ENCODE measurements around the gene CTSO. TPM values are rescaled to one million over a fixed set of nuclear protein-coding genes. Genes with fewer than 3 reads are reported as not detected.

CTSO gene
- polyA plus RNA-seq, 1 donor (not counting 4 experiments of a cell fraction or from before 2014, with no cell fraction given), result 3.3 TPM

- no peak for TF ChIP-seq EZH2 (IDR thresholded peaks at IDR 0.05; ENCODE audit: low read length)
- no peak for TF ChIP-seq CTCF (optimal IDR thresholded peaks at IDR 0.05 in 1 of 3, IDR thresholded peaks at IDR 0.05 in 1 of 3, conservative IDR thresholded peaks at IDR 0.05 in 1 of 3; ENCODE audit: extremely low read depth in 1 of 3, insufficient read depth in 2 of 3, low read length in 3 of 3)
- Histone ChIP-seq H3K9me1 (ENCODE audit: control insufficient read depth, extremely low read depth, insufficient read depth, low read length) (no peaks in the 10 kb centered on the region), H3K4me3 (ENCODE audit: control insufficient read depth in 2 of 3, extremely low read depth in 1 of 3, insufficient read depth in 2 of 3, low read depth in 1 of 3, low read length in 3 of 3) (no peak overlapping the region), H3K9ac (ENCODE audit: control insufficient read depth, extremely low read depth, insufficient read depth, low read length) (no peak overlapping the region), H4K20me1 (ENCODE audit: control insufficient read depth, extremely low read depth, insufficient read depth, low read length) (no peaks in the 10 kb centered on the region), H3K4me2 (ENCODE audit: control insufficient read depth, extremely low read depth, insufficient read depth, low read depth, low read length) (no peak overlapping the region), H3K36me3 (ENCODE audit: control insufficient read depth in 2 of 2, extremely low read depth in 1 of 2, insufficient read depth in 2 of 2, low read length in 2 of 2) (no peaks in the 10 kb centered on the region), H3K4me1 (ENCODE audit: control insufficient read depth, extremely low read depth, insufficient read depth, low read length) (no peaks in the 10 kb centered on the region), H3K9me3 (ENCODE audit: control insufficient read depth, low read depth, low read length) (no peaks in the 10 kb centered on the region), H3K27me3 (ENCODE audit: control insufficient read depth, extremely low read depth, insufficient read depth, low read length) (no peaks in the 10 kb centered on the region), H3K79me2 (ENCODE audit: control insufficient read depth, insufficient read depth, low read length) (no peaks in the 10 kb centered on the region), H2AFZ (ENCODE audit: control insufficient read depth, low read length) (no peak overlapping the region), H3K27ac (ENCODE audit: control insufficient read depth, insufficient read depth, low read length) (no peak overlapping the region)
- dilution Hi-C loops (cut with MboI; ENCODE audit: extremely low pct_ligation_motif_present, low sequenced_read_pairs), result no loop called here
- FAIRE-seq (no peak), DNase-seq (ENCODE audit: low read depth, low spot score) (no peak)
Measured at GRCh38 chr4:155914782-155915181, 38.9 kb downstream of the CTSO start.

GRCh38 chr4:155911905-155912304 is 41.8 kb downstream of the CTSO start:
- dilution Hi-C loops (cut with MboI; ENCODE audit: extremely low pct_ligation_motif_present, low sequenced_read_pairs), result no loop called here
- no peaks in the 10 kb centered on the region for H3K4me1 ChIP-seq (ENCODE audit: control insufficient read depth, extremely low read depth, insufficient read depth, low read length)
- no peak overlapping the region for H2AFZ ChIP-seq (ENCODE audit: control insufficient read depth, low read length)
- H3K4me3 ChIP-seq (ENCODE audit: control insufficient read depth in 2 of 3, extremely low read depth in 1 of 3, insufficient read depth in 2 of 3, low read depth in 1 of 3, low read length in 3 of 3), result no peak overlapping the region
- no peaks in the 10 kb centered on the region for H3K36me3 ChIP-seq (ENCODE audit: control insufficient read depth in 2 of 2, extremely low read depth in 1 of 2, insufficient read depth in 2 of 2, low read length in 2 of 2)
- H3K27ac ChIP-seq (ENCODE audit: control insufficient read depth, insufficient read depth, low read length), result no peak overlapping the region
- H4K20me1 ChIP-seq (ENCODE audit: control insufficient read depth, extremely low read depth, insufficient read depth, low read length), result no peaks in the 10 kb centered on the region
- no peaks in the 10 kb centered on the region for H3K79me2 ChIP-seq (ENCODE audit: control insufficient read depth, insufficient read depth, low read length)
- H3K9me3 ChIP-seq (ENCODE audit: control insufficient read depth, low read depth, low read length), result no peaks in the 10 kb centered on the region
- no peaks in the 10 kb centered on the region for H3K27me3 ChIP-seq (ENCODE audit: control insufficient read depth, extremely low read depth, insufficient read depth, low read length)
- FAIRE-seq (no peak), DNase-seq (ENCODE audit: low read depth, low spot score) (no peak)
- no peak for TF ChIP-seq CTCF (optimal IDR thresholded peaks at IDR 0.05 in 1 of 3, IDR thresholded peaks at IDR 0.05 in 1 of 3, conservative IDR thresholded peaks at IDR 0.05 in 1 of 3; ENCODE audit: extremely low read depth in 1 of 3, insufficient read depth in 2 of 3, low read length in 3 of 3)
- TF ChIP-seq EZH2 (IDR thresholded peaks at IDR 0.05; ENCODE audit: low read length), result no peak
- H3K9me1 ChIP-seq (ENCODE audit: control insufficient read depth, extremely low read depth, insufficient read depth, low read length), result no peaks in the 10 kb centered on the region
- H3K9ac ChIP-seq (ENCODE audit: control insufficient read depth, extremely low read depth, insufficient read depth, low read length), result no peak overlapping the region
- H3K4me2 ChIP-seq (ENCODE audit: control insufficient read depth, extremely low read depth, insufficient read depth, low read depth, low read length), result no peak overlapping the region

All from keratinocyte (primary cell).